ENCODE data around the gene GBX2.

- no peak for TF ChIP-seq POLR2A (conservative IDR thresholded peaks at IDR 0.05)
- TF ChIP-seq RBBP5 (IDR thresholded peaks at IDR 0.05; ENCODE audit: borderline replicate concordance, insufficient read depth, low read length, poor library complexity, severe bottlenecking): no peak
- TF ChIP-seq AFF4 (CRISPR knock-in tag; IDR thresholded peaks at IDR 0.05): no peak
- TF ChIP-seq GTF2A2 (tag; IDR thresholded peaks at IDR 0.05): no peak
- TF ChIP-seq ZHX1 (conservative IDR thresholded peaks at IDR 0.05; ENCODE audit: low read length): no peak
- no peak for TF ChIP-seq ZNF717 (CRISPR knock-in tag; IDR thresholded peaks at IDR 0.05)
- TF ChIP-seq CTCF (IDR thresholded peaks at IDR 0.05 in 2 of 3, conservative IDR thresholded peaks at IDR 0.05 in 1 of 3; ENCODE audit: insufficient read depth in 2 of 3, low read depth in 1 of 3, low read length in 3 of 3): no peak
- no peak for TF ChIP-seq POLR2AphosphoS5 (IDR thresholded peaks at IDR 0.05; ENCODE audit: control insufficient read depth, insufficient read depth, low read depth, low read length)
These were observed 12.1 kb upstream of the GBX2 start for GRCh38 chr2:236180076-236180816.

Measured in K562 (cell line).